Measurements from ENCODE around the gene CARS1.
A peak's percentile ranks its signal among the peaks of the same experiment; 100 is the strongest.

The CARS1 gene

GRCh38 chr11:3058753-3059664 lies 1.8 kb upstream of the CARS1 start:
- DNase-seq = no peak

- DNase-seq = no peak
These were observed 741 bp downstream of the CARS1 start for GRCh38 chr11:3056296-3057068.

DNA sequence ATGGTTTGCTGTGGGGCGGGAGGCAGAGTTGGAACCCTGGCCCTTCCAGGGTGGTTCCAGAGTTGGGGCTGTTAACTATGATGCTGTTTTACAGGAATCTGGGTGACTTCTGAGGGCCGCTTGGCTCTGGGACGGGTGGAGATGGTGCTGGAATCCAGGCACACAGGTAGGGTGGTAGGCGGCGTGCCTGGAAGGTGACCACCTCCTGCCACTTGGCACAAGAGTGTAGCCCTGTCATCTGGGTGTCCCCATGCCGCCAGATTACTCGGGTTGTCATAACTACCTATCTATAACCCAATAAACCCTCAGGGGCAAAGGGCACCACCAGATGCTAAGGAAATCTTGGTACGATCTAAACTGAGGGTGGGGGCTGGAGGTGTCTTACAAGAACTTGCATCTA lies 1.3 kb downstream of the CARS1 start:
- no peak for DNase-seq

DNA sequence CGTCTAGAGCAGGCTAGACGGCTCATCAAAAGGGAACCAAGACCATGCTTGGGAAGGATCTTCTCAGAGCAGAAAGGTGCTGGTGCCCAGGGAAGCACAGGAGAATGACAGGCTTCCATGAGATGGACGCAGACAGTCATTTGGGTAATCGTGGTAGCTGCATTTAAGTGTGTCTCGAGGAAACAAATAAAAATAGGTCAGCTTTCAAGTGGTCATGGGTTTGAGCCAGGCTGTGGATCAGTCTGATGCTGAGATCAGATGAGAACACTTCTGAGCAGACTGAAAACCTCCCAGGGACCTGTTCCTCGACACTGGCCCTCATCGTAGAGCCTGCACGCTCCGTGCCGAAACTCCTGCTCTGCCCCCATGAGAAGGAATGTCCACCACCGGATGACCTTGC lies 4.7 kb downstream of the CARS1 start:
- no peak for DNase-seq

GRCh38 chr11:3052109-3052479 lies 5.1 kb downstream of the CARS1 start:
- no peak for DNase-seq

GRCh38 chr11:3051196-3052108 lies 5.8 kb downstream of the CARS1 start:
- DNase-seq = peak in 1 of 2 experiments; percentile 16

DNA sequence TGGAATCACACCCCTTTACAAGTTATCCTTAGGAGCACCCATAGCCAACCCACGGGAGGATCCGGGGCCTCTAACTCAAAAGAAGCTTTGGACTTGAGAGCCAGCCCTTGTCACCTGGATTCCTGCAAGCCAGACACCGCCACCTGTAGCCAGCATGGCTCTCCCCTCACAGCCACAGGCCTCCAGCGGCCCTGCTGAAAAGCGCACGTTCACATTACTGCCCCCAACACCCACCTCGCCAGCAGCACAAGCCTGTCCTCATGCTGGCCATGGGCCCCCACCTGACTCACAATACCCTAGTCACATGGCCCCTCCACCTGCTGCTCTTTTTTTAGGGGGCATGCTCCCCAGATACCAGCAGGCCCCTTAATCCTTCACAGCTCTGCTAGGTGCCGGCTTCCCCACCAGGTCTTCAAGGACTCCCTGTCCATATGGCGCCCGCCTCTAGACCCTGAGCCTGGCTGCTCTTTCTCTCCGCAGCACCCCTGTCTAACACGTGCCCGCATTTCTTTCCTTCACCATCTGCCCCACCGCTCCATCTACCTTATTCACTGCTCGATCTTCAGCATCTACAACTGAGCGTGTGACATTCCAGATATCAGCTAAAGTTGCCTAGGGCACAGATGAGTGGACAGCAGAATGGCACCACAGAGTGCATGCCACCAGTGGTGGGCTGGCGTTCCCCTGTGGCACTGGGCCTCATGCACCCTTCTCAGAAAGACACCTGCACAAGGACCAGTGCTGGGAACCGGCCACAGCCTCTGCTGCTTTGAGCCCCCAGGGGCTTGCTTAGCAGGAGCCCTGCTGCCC lies 6.6 kb downstream of the CARS1 start:
- DNase-seq = no peak

DNA sequence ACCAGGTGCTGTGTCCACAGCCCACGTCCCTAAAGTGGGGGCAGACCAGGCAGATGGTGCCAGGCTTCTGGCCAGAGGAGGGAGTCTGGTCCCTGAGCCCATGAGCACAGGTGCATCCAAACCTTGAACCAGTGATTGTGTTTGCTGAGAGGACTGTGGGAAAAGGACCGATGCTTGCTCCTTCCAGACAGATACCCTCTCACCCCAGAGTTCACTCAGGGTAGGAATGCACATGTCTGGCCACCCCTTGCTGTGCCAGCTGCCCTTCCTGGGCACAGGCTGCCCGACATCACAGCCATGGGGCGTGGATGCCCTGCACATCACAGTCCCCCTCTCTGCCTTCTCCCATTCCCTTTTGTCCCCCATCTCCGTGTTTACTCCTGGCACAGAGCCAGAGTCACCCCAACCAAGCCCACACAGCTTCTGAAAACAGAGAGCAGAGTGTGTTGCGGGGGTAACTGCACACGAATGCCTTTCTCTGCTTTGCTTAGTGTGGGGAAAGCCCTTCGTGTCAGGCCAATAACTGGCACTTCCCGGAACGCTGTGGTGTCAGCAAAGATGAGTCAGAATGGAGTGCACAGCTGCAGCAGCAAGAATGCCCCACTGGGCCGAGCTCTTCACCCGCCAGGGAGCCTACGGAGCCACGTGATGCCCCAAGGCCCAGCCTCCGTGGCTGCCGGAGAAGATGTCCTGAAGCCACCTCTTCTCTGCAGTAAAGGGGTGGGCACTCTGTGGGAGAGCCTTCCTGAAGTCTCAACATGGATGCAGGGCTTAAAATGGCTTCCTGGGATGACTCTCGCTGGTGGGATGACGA lies 7.6 kb downstream of the CARS1 start:
- peak; percentile 89 to 91 for DNase-seq

DNA sequence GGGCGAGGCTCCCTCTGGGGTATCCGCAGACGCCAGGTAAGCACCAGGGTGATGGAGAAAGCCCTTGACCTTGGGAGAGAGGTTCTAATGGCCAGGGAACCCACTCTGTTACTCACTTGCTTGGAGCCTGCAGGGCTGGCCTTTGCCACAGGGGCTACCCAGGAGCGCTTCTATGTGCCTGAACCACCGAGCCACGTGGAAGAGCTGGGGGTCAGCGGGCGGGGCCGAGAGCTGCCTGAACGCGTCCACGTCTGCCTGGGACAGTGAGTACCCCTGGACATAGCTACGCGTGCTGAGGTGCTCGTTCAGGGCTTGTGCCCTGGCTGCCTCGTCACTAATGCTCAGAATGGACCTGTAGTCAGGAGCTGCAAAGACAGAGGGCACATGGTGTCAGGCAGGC lies 9.6 kb downstream of the CARS1 start:
- DNase-seq = no peak

GRCh38 chr11:3046641-3047040 lies 10.6 kb downstream of the CARS1 start:
- no peak for DNase-seq

DNA sequence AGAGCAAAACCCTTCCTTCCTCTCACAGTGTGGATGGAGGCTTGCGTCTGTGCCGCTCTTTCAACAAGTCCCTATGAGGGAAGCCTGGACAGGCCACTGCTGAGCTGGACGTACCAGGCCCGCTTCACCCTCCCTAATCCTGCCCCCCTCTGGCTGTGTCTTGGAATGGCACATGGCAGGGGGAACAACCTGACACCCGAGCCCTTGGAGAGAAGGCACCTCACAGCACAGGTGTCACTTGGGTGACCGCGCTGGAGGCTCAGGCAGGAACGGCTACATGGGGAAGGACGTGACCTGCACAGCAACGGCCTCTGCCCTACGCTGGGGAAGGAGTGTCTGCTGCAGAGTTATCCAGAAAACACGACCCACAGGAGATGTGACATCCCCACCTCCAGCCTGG lies 11.0 kb downstream of the CARS1 start:
- DNase-seq = no peak

GRCh38 chr11:3044915-3045314 lies 12.3 kb downstream of the CARS1 start:
- no peak for DNase-seq

GRCh38 chr11:3044004-3044403 lies 13.2 kb downstream of the CARS1 start:
- DNase-seq = no peak

DNA sequence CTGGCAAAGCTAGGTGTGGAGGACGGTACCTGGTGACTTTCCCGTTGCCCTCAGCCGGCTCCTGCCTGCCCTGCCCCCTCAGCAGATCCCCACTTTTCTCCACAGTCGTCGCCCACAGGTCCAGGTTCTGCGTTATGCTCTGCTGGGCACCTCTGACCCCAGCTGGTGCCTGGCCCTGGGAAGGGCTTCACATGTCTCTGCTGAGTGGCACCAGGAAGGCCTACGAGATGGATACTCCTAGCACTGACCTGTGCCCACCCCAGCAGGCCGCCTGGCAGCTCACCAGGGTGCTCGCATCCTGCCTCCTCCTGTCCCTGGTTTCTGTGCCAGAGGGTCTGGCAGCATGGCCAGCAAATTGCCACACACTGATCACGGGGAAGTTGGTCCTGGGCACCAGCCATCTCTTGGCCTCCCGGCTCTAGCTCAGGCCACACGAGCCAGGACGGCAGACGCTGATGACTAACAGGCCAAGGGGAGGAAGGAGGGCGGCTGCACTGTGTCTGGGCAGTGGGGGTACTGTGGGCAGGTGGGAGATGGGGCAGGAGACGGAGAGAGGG lies 13.8 kb downstream of the CARS1 start:
- DNase-seq = no peak

GRCh38 chr11:3042496-3043314 lies 14.5 kb downstream of the CARS1 start:
- DNase-seq = no peak

- DNase-seq = no peak
These were observed 15.4 kb downstream of the CARS1 start for GRCh38 chr11:3041699-3042441.

DNA sequence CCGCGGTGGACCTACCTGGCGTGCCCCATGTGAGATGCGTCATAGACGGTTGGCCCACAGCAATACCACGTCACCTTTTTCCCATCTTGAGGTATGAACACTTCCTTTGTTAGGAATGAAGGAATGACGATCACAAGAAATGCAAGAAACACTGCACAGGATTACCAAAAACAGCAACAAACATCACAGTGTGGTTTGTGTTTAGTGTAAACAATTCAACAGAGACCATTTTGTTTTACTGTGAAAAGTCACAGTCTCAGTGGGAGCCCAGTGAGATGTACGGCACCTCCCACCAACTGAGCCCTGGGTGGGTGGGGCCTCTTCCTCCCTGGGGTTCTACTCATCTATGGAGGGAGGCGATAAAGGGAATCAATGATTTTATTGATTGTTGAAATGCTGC lies 16.3 kb downstream of the CARS1 start:
- DNase-seq = no peak

- no peak for DNase-seq
These were observed 19.3 kb downstream of the CARS1 start for GRCh38 chr11:3037945-3038271.

All from Kasumi-1 (cell line).